ENCODE measurements around the gene DIP2C. TPM values are rescaled to one million over a fixed set of nuclear protein-coding genes. Genes with fewer than 3 reads are reported as not detected.
"Not testable (repeated sequence)": the region's sequence is repeated elsewhere in the genome, so short reads cannot be mapped to it uniquely, and the experiment has no call there.

Gene DIP2C
- total RNA-seq, 1 donor from 2014 or later = 1.6 TPM

DNA sequence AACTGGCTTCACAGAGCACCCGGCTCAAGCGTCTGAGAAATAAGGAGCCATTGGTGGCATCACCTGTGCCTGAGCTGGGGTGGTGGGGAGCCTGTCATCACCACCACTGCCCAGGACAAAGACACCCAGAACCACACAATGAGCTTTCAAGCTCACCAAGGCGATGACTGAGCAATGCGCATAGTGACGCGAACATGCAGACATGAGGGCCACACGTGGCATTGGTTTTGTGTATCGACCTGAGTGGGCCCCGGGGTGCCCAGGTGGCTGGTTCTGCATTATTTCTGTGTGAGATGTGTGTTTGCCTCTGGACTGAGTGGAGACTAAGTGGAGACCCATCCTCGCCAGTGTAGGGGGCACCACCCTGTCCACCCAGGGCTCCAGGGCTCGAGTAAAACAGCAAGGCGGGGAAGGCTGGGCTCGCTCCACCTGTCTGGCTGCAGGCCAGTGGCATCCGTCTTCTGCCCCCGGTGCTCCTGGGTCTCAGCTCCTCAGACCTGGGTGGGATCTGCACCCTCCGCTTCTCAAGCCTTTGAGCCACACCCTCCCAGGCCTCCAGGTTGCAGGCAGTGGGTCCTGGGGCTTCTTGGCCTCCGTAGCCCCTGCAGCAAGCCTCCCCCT, 92.6 kb downstream of the DIP2C start:
- H3K27me3 Mint-ChIP-seq (ENCODE audit: insufficient read depth) = peaks cover 3% of the 10 kb centered on the region
- no peaks in the 10 kb centered on the region for H3K9me3 Mint-ChIP-seq
- no peaks in the 10 kb centered on the region for H3K36me3 Mint-ChIP-seq (ENCODE audit: low read depth)
- H3K4me3 Mint-ChIP-seq = no peak overlapping the region
- intact Hi-C loops (cut with micrococcal nuclease) = no loop called here
- no peak for DNase-seq (ENCODE audit: low spot score)
- H3K27ac Mint-ChIP-seq = no peak overlapping the region
- no peaks in the 10 kb centered on the region for H3K4me1 Mint-ChIP-seq (ENCODE audit: low read depth)

DNA sequence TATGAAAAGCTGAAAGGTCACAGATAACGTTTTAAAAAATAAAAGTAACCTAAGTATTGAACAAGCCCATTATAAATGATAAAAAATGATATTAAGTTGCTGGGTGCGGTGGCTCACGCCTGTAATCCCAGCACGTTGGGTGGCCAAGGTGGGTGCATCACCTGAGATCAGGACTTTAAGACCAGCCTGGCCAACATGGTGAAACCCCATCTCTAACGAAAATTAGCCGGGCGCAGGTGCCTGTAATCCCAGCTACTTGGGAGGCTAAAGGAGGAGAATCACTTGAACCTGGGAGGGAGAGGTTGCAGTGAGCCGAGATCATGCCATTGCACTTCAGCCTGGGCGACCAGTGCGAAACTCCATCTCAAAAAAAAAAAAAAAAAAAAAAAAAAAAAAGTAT, 93.3 kb downstream of the DIP2C start:
- H3K27ac Mint-ChIP-seq; H3K4me3 Mint-ChIP-seq; DNase-seq (ENCODE audit: low spot score); H3K4me1 Mint-ChIP-seq (ENCODE audit: low read depth); intact Hi-C loops (cut with micrococcal nuclease); H3K9me3 Mint-ChIP-seq; H3K27me3 Mint-ChIP-seq (ENCODE audit: insufficient read depth); H3K36me3 Mint-ChIP-seq (ENCODE audit: low read depth): not testable (repeated sequence)

GRCh38 chr10:595473-595872, 94.0 kb downstream of the DIP2C start:
- H3K4me1 Mint-ChIP-seq (ENCODE audit: low read depth) = no peaks in the 10 kb centered on the region
- H3K27ac Mint-ChIP-seq = no peak overlapping the region
- DNase-seq (ENCODE audit: low spot score) = no peak
- no peak overlapping the region for H3K4me3 Mint-ChIP-seq
- intact Hi-C loops (cut with micrococcal nuclease) = no loop called here
- H3K27me3 Mint-ChIP-seq (ENCODE audit: insufficient read depth) = peaks cover 3% of the 10 kb centered on the region
- no peaks in the 10 kb centered on the region for H3K36me3 Mint-ChIP-seq (ENCODE audit: low read depth)
- no peaks in the 10 kb centered on the region for H3K9me3 Mint-ChIP-seq

- Mint-ChIP-seq H3K9me3 (no peaks in the 10 kb centered on the region), H3K4me3 (no peak overlapping the region), H3K4me1 (ENCODE audit: low read depth) (no peaks in the 10 kb centered on the region), H3K27me3 (ENCODE audit: insufficient read depth) (peaks cover 3% of the 10 kb centered on the region), H3K27ac (no peak overlapping the region), H3K36me3 (ENCODE audit: low read depth) (no peaks in the 10 kb centered on the region)
- intact Hi-C loops (cut with micrococcal nuclease) = no loop called here
- no peak for DNase-seq (ENCODE audit: low spot score)
These were observed 94.7 kb downstream of the DIP2C start for GRCh38 chr10:594584-595270.

DNA sequence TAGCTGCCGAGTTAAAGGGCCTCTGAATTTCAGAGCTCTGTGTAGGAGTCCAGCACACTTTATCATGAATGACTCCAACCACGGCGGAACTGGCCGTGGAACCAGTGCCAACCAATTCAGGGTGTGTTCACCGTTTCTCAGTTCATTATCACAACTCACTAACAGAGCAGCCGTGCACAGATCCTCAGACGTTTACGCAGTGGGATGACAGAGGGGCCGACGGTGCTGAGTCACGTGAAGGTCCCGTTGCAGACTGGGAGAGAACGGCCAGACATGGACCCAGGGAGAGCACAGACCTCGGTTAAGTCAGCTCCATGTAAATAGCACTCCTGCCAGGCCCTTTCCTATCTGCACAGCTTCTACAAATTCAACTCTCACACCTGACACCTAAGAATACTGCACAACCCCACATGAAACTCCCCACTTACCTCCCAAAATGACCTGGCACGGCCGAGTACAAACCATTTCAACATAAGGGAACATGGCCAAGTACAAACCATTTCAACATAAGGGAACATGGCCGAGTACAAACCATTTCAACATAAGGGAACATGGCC, 95.5 kb downstream of the DIP2C start:
- no peak overlapping the region for H3K27ac Mint-ChIP-seq
- intact Hi-C loops (cut with micrococcal nuclease) = no loop called here

DNA sequence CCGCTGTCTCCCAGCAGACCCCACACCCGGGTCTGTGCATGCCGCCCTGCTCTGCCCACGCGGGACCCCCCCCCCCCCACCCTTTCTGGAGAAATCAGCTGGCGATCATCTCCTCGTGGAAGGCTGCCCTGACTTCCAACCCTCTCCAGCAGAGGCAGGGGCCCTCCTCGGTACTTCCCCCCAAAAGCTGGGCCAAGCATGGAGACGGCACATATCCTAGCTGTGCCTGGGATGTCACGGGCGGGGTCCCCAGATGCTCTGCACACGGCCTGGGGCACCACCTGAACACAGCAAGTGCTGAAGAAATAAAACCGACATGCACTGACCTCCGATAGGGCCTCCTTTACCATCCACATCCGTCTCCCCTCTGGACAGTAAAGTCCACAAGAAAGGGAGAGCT, 96.0 kb downstream of the DIP2C start:
- DNase-seq (ENCODE audit: low spot score) = no peak
- Mint-ChIP-seq H3K27ac (no peak overlapping the region), H3K27me3 (ENCODE audit: insufficient read depth) (peaks cover 3% of the 10 kb centered on the region), H3K4me3 (no peak overlapping the region), H3K4me1 (ENCODE audit: low read depth) (no peaks in the 10 kb centered on the region), H3K9me3 (no peaks in the 10 kb centered on the region), H3K36me3 (ENCODE audit: low read depth) (no peaks in the 10 kb centered on the region)
- intact Hi-C loops (cut with micrococcal nuclease) = no loop called here

More for the DNA sequence above, 95.5 kb downstream of the DIP2C start:
- H3K4me1 Mint-ChIP-seq (ENCODE audit: low read depth) = no peaks in the 10 kb centered on the region
- peaks cover 3% of the 10 kb centered on the region for H3K27me3 Mint-ChIP-seq (ENCODE audit: insufficient read depth)
- no peak for DNase-seq (ENCODE audit: low spot score)
- H3K9me3 Mint-ChIP-seq = no peaks in the 10 kb centered on the region
- no peak overlapping the region for H3K4me3 Mint-ChIP-seq
- no peaks in the 10 kb centered on the region for H3K36me3 Mint-ChIP-seq (ENCODE audit: low read depth)

- Mint-ChIP-seq H3K4me1 (ENCODE audit: low read depth) (no peaks in the 10 kb centered on the region), H3K9me3 (no peaks in the 10 kb centered on the region), H3K4me3 (no peak overlapping the region), H3K36me3 (ENCODE audit: low read depth) (no peaks in the 10 kb centered on the region), H3K27me3 (ENCODE audit: insufficient read depth) (peaks cover 3% of the 10 kb centered on the region), H3K27ac (no peak overlapping the region)
- no peak for DNase-seq (ENCODE audit: low spot score)
- intact Hi-C loops (cut with micrococcal nuclease) = no loop called here
These were observed 96.5 kb downstream of the DIP2C start for GRCh38 chr10:593016-593415.

GRCh38 chr10:591646-592045, 97.8 kb downstream of the DIP2C start:
- intact Hi-C loops (cut with micrococcal nuclease) = no loop called here
- DNase-seq (ENCODE audit: low spot score) = no peak
- no peaks in the 10 kb centered on the region for H3K9me3 Mint-ChIP-seq
- H3K4me1 Mint-ChIP-seq (ENCODE audit: low read depth) = no peaks in the 10 kb centered on the region
- no peak overlapping the region for H3K27ac Mint-ChIP-seq
- H3K27me3 Mint-ChIP-seq (ENCODE audit: insufficient read depth) = peaks cover 3% of the 10 kb centered on the region
- no peak overlapping the region for H3K4me3 Mint-ChIP-seq
- H3K36me3 Mint-ChIP-seq (ENCODE audit: low read depth) = no peaks in the 10 kb centered on the region

- H3K27me3 Mint-ChIP-seq (ENCODE audit: insufficient read depth) = peaks cover 3% of the 10 kb centered on the region
- H3K4me3 Mint-ChIP-seq = no peak overlapping the region
- intact Hi-C loops (cut with micrococcal nuclease) = no loop called here
- no peaks in the 10 kb centered on the region for H3K4me1 Mint-ChIP-seq (ENCODE audit: low read depth)
- H3K36me3 Mint-ChIP-seq (ENCODE audit: low read depth) = no peaks in the 10 kb centered on the region
- no peak for DNase-seq (ENCODE audit: low spot score)
- no peak overlapping the region for H3K27ac Mint-ChIP-seq
- no peaks in the 10 kb centered on the region for H3K9me3 Mint-ChIP-seq
These were observed 98.7 kb downstream of the DIP2C start for GRCh38 chr10:590721-591120.

GRCh38 chr10:589961-590680, 99.3 kb downstream of the DIP2C start:
- Mint-ChIP-seq H3K36me3 (ENCODE audit: low read depth) (no peaks in the 10 kb centered on the region), H3K27me3 (ENCODE audit: insufficient read depth) (peaks cover 3% of the 10 kb centered on the region), H3K4me1 (ENCODE audit: low read depth) (no peaks in the 10 kb centered on the region), H3K4me3 (no peak overlapping the region), H3K9me3 (no peaks in the 10 kb centered on the region), H3K27ac (no peak overlapping the region)
- intact Hi-C loops (cut with micrococcal nuclease) = no loop called here
- DNase-seq (ENCODE audit: low spot score) = no peak

DNA sequence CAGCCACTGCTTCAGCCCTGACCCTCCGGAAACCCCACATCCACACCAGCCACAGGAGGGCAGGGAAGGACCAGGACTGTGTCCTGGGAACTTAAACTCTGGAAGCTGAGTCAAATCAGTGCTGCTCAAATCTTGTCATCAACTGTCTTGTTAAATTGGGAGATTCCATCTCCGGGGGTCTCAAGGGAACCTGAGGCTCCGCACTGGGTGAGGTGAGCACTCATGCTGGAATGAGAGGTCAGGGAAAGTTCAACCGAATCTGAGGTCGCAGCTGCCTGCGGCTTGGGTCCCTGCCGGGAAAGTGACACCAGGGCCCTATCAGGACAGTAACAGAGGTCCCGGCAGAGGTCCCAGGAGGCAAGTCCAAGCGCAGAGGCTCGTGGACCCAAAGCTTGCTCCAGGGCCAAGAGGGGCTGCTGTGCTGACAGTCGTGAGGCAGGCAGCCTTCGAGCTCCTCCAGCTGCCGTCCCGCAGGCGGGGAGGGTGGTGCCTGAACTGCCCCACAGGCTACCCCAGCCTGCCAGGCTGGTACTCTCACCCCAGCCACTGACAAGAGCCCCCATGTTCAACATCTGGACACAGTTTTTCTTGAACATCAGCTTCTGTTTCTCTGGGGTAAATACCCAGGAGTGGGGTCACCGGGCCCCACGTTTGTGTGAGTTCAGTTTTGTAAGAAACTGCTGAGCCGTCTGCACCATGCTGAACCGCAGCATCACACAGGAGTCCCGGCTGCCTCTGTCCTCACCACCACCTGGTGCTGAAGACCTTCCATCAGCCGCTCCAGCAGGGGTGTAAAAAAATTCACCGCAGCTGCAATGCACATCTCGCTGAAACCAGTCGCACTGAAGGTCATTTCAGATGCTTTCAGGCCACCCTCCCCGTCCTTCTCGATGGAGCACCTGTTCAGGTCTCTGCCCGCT, 101.0 kb downstream of the DIP2C start:
- no peaks in the 10 kb centered on the region for H3K36me3 Mint-ChIP-seq (ENCODE audit: low read depth)
- H3K4me1 Mint-ChIP-seq (ENCODE audit: low read depth) = no peaks in the 10 kb centered on the region
- intact Hi-C loops (cut with micrococcal nuclease) = no loop called here
- DNase-seq (ENCODE audit: low spot score) = no peak
- peaks cover 3% of the 10 kb centered on the region for H3K27me3 Mint-ChIP-seq (ENCODE audit: insufficient read depth)
- no peak overlapping the region for H3K27ac Mint-ChIP-seq
- no peak overlapping the region for H3K4me3 Mint-ChIP-seq
- H3K9me3 Mint-ChIP-seq = no peaks in the 10 kb centered on the region

- intact Hi-C loops (cut with micrococcal nuclease) = no loop called here
- no peak overlapping the region for H3K4me3 Mint-ChIP-seq
- H3K9me3 Mint-ChIP-seq = no peaks in the 10 kb centered on the region
- H3K36me3 Mint-ChIP-seq (ENCODE audit: low read depth) = no peaks in the 10 kb centered on the region
- no peak for DNase-seq (ENCODE audit: low spot score)
- no peaks in the 10 kb centered on the region for H3K27me3 Mint-ChIP-seq (ENCODE audit: insufficient read depth)
- no peaks in the 10 kb centered on the region for H3K4me1 Mint-ChIP-seq (ENCODE audit: low read depth)
- no peak overlapping the region for H3K27ac Mint-ChIP-seq
These were observed 102.8 kb downstream of the DIP2C start for GRCh38 chr10:586716-587115.
